ENCODE data around the gene XPOT. TPM values are rescaled to one million over a fixed set of nuclear protein-coding genes. Genes with fewer than 3 reads are reported as not detected.

The XPOT gene
- total RNA-seq, 1 experiment from 2014 or later: 62.0 TPM

GRCh38 chr12:64385019-64385418 lies 19.2 kb upstream of the XPOT start:
- H3K36me3 ChIP-seq (ENCODE audit: low read depth, low read length): peaks cover 4% of the 10 kb centered on the region; the same call in 1 of the 2 replicates
- intact Hi-C loops (cut with micrococcal nuclease): no loop called here
- peak overlapping the region; percentile 23; the same call in 1 of the 2 replicates for H3K9ac ChIP-seq (ENCODE audit: low read length)
- H3K27ac ChIP-seq (ENCODE audit: low read length): peak overlapping the region; percentile 80
- H3K27me3 ChIP-seq (ENCODE audit: low read length): no peaks in the 10 kb centered on the region
- DNase-seq (no peak), ATAC-seq (no peak)
- BruUV-seq (replicated peaks): TSS peak; percentile 99
- H3K9me3 ChIP-seq (ENCODE audit: low read length): no peaks in the 10 kb centered on the region
- ChIA-PET CTCF (no interaction called here), POLR2A (ENCODE audit: unreplicated experiment) (no interaction called here)
- no peaks in the 10 kb centered on the region for H3K9me2 ChIP-seq (replicated peaks; ENCODE audit: low read length)
- H3K4me1 ChIP-seq (ENCODE audit: insufficient read depth, low read length): peaks cover 41% of the 10 kb centered on the region
- H4K20me1 ChIP-seq (ENCODE audit: low read length): no peaks in the 10 kb centered on the region
- H3K4me2 ChIP-seq (ENCODE audit: low read length): peak overlapping the region; percentile 41
- H3K4me3 ChIP-seq (ENCODE audit: low read length): no peak overlapping the region
- no peaks in the 10 kb centered on the region for H3K79me2 ChIP-seq (ENCODE audit: low read length)
- TF ChIP-seq CTCF (conservative IDR thresholded peaks at IDR 0.05; ENCODE audit: low read depth, low read length) (no peak), EZH2phosphoT487 (IDR thresholded peaks at IDR 0.05; ENCODE audit: borderline replicate concordance, low read length) (no peak), EZH2 (IDR thresholded peaks at IDR 0.05; ENCODE audit: low read length, unreplicated experiment) (no peak)
- H2AFZ ChIP-seq (ENCODE audit: low read length): peak overlapping the region; percentile 71; the same call in 1 of the 2 replicates
- H3F3A ChIP-seq (ENCODE audit: low read length, unreplicated experiment): peaks cover 3% of the 10 kb centered on the region

- ATAC-seq (peak; percentile 88), DNase-seq (peak; percentile 79)
- Histone ChIP-seq H2AFZ (ENCODE audit: low read length) (peak overlapping the region; percentile 71), H3K27ac (ENCODE audit: low read length) (peak overlapping the region; percentile 82), H3K4me1 (ENCODE audit: insufficient read depth, low read length) (peaks cover 41% of the 10 kb centered on the region), H4K20me1 (ENCODE audit: low read length) (no peaks in the 10 kb centered on the region), H3K27me3 (ENCODE audit: low read length) (no peaks in the 10 kb centered on the region), H3K9me3 (ENCODE audit: low read length) (no peaks in the 10 kb centered on the region), H3K79me2 (ENCODE audit: low read length) (no peaks in the 10 kb centered on the region), H3K9me2 (replicated peaks; ENCODE audit: low read length) (no peaks in the 10 kb centered on the region), H3K4me2 (ENCODE audit: low read length) (peak overlapping the region; percentile 41), H3K4me3 (ENCODE audit: low read length) (no peak overlapping the region), H3K9ac (ENCODE audit: low read length) (peak overlapping the region; percentile 34; the same call in 1 of the 2 replicates), H3K36me3 (ENCODE audit: low read depth, low read length) (peaks cover 2% of the 10 kb centered on the region; the same call in 1 of the 2 replicates), H3F3A (ENCODE audit: low read length, unreplicated experiment) (peaks cover 3% of the 10 kb centered on the region)
- intact Hi-C loops (cut with micrococcal nuclease): no loop called here
- ChIA-PET CTCF (no interaction called here), POLR2A (ENCODE audit: unreplicated experiment) (no interaction called here)
- BruUV-seq (replicated peaks): no TSS peak
- TF ChIP-seq EZH2phosphoT487 (IDR thresholded peaks at IDR 0.05; ENCODE audit: borderline replicate concordance, low read length): no peak
- no peak for TF ChIP-seq EZH2 (IDR thresholded peaks at IDR 0.05; ENCODE audit: low read length, unreplicated experiment)
- no peak for TF ChIP-seq CTCF (conservative IDR thresholded peaks at IDR 0.05; ENCODE audit: low read depth, low read length)
Observed at GRCh38 chr12:64385468-64385867, 18.7 kb upstream of the XPOT start.

- H3K9ac ChIP-seq (ENCODE audit: low read length): no peak overlapping the region
- intact Hi-C loops (cut with micrococcal nuclease): no loop called here
- H3K36me3 ChIP-seq (ENCODE audit: low read depth, low read length): no peaks in the 10 kb centered on the region
- H3K9me2 ChIP-seq (replicated peaks; ENCODE audit: low read length): no peaks in the 10 kb centered on the region
- H3K79me2 ChIP-seq (ENCODE audit: low read length): no peaks in the 10 kb centered on the region
- ChIA-PET POLR2A (ENCODE audit: unreplicated experiment) (no interaction called here), CTCF (no interaction called here)
- BruUV-seq (replicated peaks): no TSS peak
- peak; percentile 21; the same call in 1 of the 2 replicates for ATAC-seq
- H3K9me3 ChIP-seq (ENCODE audit: low read length): no peaks in the 10 kb centered on the region
- H3K27ac ChIP-seq (ENCODE audit: low read length): peak overlapping the region; percentile 30; the same call in 1 of the 2 replicates
- H3K4me1 ChIP-seq (ENCODE audit: insufficient read depth, low read length): peaks cover 41% of the 10 kb centered on the region
- no peak overlapping the region for H3K4me3 ChIP-seq (ENCODE audit: low read length)
- H4K20me1 ChIP-seq (ENCODE audit: low read length): no peaks in the 10 kb centered on the region
- H3F3A ChIP-seq (ENCODE audit: low read length, unreplicated experiment): peaks cover 3% of the 10 kb centered on the region
- DNase-seq: peak; percentile 80
- H2AFZ ChIP-seq (ENCODE audit: low read length): 0 out of 2 replicates have a peak overlapping the region, but pooled peaks have one; percentile 1
- H3K4me2 ChIP-seq (ENCODE audit: low read length): peak overlapping the region; percentile 27; the same call in 1 of the 2 replicates
- no peaks in the 10 kb centered on the region for H3K27me3 ChIP-seq (ENCODE audit: low read length)
- no peak for TF ChIP-seq CTCF (conservative IDR thresholded peaks at IDR 0.05; ENCODE audit: low read depth, low read length)
- TF ChIP-seq EZH2phosphoT487 (IDR thresholded peaks at IDR 0.05; ENCODE audit: borderline replicate concordance, low read length): no peak
- TF ChIP-seq EZH2 (IDR thresholded peaks at IDR 0.05; ENCODE audit: low read length, unreplicated experiment): no peak
Observed at GRCh38 chr12:64387197-64387816, 16.9 kb upstream of the XPOT start.

Measured in PC-3 (cell line).